ENCODE measurements around the gene SH2D2A. TPM values are rescaled to one million over a fixed set of nuclear protein-coding genes. Genes with fewer than 3 reads are reported as not detected.

SH2D2A gene
- total and polyA plus RNA-seq, 9 of the 15 experiments (the other 6 are each of a cell fraction or from before 2014, with no cell fraction given) = 0.89 to 33.6 (median 6.9) TPM

- TF ChIP-seq, protein P1, sequence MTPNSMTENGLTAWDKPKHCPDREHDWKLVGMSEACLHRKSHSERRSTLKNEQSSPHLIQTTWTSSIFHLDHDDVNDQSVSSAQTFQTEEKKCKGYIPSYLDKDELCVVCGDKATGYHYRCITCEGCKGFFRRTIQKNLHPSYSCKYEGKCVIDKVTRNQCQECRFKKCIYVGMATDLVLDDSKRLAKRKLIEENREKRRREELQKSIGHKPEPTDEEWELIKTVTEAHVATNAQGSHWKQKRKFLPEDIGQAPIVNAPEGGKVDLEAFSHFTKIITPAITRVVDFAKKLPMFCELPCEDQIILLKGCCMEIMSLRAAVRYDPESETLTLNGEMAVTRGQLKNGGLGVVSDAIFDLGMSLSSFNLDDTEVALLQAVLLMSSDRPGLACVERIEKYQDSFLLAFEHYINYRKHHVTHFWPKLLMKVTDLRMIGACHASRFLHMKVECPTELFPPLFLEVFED (CRISPR knock-in tag; conservative IDR thresholded peaks at IDR 0.05) = peak; percentile 27; the same call in 1 of the 2 replicates
- peak; percentile 68 for TF ChIP-seq TEAD4 (IDR thresholded peaks at IDR 0.05; ENCODE audit: low read length)
- TF ChIP-seq TEAD4 (CRISPR knock-in tag; IDR thresholded peaks at IDR 0.05; ENCODE audit: borderline replicate concordance) = no peak
- TF ChIP-seq GATAD2B (IDR thresholded peaks at IDR 0.05; ENCODE audit: borderline replicate concordance) = peak; percentile 80; the same call in 1 of the 2 replicates
- TF ChIP-seq NCOA1 (IDR thresholded peaks at IDR 0.05; ENCODE audit: low read depth) = peak; percentile 87
- TF ChIP-seq SMARCE1 (IDR thresholded peaks at IDR 0.05) = peak; percentile 98
- no peak for TF ChIP-seq IFI16 (CRISPR knock-in tag; IDR thresholded peaks at IDR 0.05)
- peak; percentile 63 for TF ChIP-seq PHF20 (IDR thresholded peaks at IDR 0.05; ENCODE audit: partially characterized antibody)
- 0 out of 2 replicates have a peak, but pooled peaks have one; percentile 27 for TF ChIP-seq ZNF766 (CRISPR knock-in tag; conservative IDR thresholded peaks at IDR 0.05)
- TF ChIP-seq, protein P2, sequence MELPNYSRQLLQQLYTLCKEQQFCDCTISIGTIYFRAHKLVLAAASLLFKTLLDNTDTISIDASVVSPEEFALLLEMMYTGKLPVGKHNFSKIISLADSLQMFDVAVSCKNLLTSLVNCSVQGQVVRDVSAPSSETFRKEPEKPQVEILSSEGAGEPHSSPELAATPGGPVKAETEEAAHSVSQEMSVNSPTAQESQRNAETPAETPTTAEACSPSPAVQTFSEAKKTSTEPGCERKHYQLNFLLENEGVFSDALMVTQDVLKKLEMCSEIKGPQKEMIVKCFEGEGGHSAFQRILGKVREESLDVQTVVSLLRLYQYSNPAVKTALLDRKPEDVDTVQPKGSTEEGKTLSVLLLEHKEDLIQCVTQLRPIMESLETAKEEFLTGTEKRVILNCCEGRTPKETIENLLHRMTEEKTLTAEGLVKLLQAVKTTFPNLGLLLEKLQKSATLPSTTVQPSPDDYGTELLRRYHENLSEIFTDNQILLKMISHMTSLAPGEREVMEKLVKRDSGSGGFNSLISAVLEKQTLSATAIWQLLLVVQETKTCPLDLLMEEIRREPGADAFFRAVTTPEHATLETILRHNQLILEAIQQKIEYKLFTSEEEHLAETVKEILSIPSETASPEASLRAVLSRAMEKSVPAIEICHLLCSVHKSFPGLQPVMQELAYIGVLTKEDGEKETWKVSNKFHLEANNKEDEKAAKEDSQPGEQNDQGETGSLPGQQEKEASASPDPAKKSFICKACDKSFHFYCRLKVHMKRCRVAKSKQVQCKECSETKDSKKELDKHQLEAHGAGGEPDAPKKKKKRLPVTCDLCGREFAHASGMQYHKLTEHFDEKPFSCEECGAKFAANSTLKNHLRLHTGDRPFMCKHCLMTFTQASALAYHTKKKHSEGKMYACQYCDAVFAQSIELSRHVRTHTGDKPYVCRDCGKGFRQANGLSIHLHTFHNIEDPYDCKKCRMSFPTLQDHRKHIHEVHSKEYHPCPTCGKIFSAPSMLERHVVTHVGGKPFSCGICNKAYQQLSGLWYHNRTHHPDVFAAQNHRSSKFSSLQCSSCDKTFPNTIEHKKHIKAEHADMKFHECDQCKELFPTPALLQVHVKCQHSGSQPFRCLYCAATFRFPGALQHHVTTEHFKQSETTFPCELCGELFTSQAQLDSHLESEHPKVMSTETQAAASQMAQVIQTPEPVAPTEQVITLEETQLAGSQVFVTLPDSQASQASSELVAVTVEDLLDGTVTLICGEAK (IDR thresholded peaks at IDR 0.05) = peak; percentile 69; the same call in 1 of the 2 replicates
- TF ChIP-seq, protein P2 (CRISPR knock-in tag; IDR thresholded peaks at IDR 0.05) = no peak
- TF ChIP-seq ZBTB1 (CRISPR knock-in tag; IDR thresholded peaks at IDR 0.05; ENCODE audit: borderline replicate concordance, low read depth) = no peak
- no peak for TF ChIP-seq ESRRB (CRISPR knock-in tag; IDR thresholded peaks at IDR 0.05; ENCODE audit: borderline replicate concordance)
- TF ChIP-seq PATZ1 (CRISPR knock-in tag; IDR thresholded peaks at IDR 0.05; ENCODE audit: borderline replicate concordance) = no peak
- TF ChIP-seq ZBED1 (IDR thresholded peaks at IDR 0.05) = 0 out of 2 replicates have a peak, but pooled peaks have one; percentile 40
These were observed 46.5 kb upstream of the SH2D2A start (continued) for GRCh38 chr1:156862997-156863599.

Data from K562 (cell line).